ENCODE results near the gene FCHSD2.
"Not testable (repeated sequence)": the region's sequence is repeated elsewhere in the genome, so short reads cannot be mapped to it uniquely, and the experiment has no call there.

- TF ChIP-seq CTCF (IDR thresholded peaks at IDR 0.05; ENCODE audit: insufficient read depth, low read depth, low read length); EZH2 (IDR thresholded peaks at IDR 0.05; ENCODE audit: insufficient read depth, low read length): not testable (repeated sequence)
Measured at GRCh38 chr11:72791228-72791627, 350.9 kb downstream of the FCHSD2 start.

Measured in astrocyte (in vitro differentiated cells and primary cell).